B cell (primary cell): Measurements from ENCODE around the gene ABCA13. TPM values are rescaled to one million over a fixed set of nuclear protein-coding genes. Genes with fewer than 3 reads are reported as not detected.

Experiments used
- ATAC-seq: fragments of 200-7000 bp; cut with Tn5 transposase; one replicate; pipeline ENCODE4 v1.10.0; 2021; ENCODE audit warnings: low read depth, mild to moderate bottlenecking, moderate number of reproducible peaks, moderate library complexity
- CTCF ChIA-PET: fragments of 350-600 bp; sonication (Branson Sonifier 250); formaldehyde crosslinking; loops from one replicate; lab custom pipeline; 2021; ENCODE audit warnings: antibody characterized with exemption, inconsistent platforms; lab: Charles Lee
- POLR2A ChIA-PET: fragments of 350-600 bp; sonication (Branson Sonifier 250); formaldehyde crosslinking; loops from one replicate; lab custom pipeline; 2021; ENCODE audit warnings: antibody characterized with exemption; lab: Charles Lee
- DNase-seq: peaks from one replicate; pipeline ENCODE4 v3.0.0; 2013
- H2AFZ ChIP-seq: 2 replicates; pipeline ENCODE4 v1.6.1; 2012; ENCODE audit warnings: mild to moderate bottlenecking, low read depth, low read length; ENCODE audit not compliant: insufficient read depth, poor library complexity, severe bottlenecking
- H3K27ac ChIP-seq, 2 donors: 1 replicate in 1 of 2; 2 replicates in 1 of 2; pipeline ENCODE4 v1.5.1; 2012 to 2013; ENCODE audit warnings: low read length in 2 of 2, mild to moderate bottlenecking in 2 of 2, moderate library complexity in 1 of 2
- H3K27me3 ChIP-seq, 4 experiments: fragments of 200-600 bp in 1 of 4; sonication (generic) in 1 of 4; replicated peaks in 1 of 4; 1 replicate in 2 of 4; 2 replicates in 2 of 4; pipeline versions ENCODE4 v1.6.1 to v1.7.0; 2013 to 2016; ENCODE audit warnings: low read length in 3 of 4, mild to moderate bottlenecking in 2 of 4, mixed read lengths in 1 of 4, moderate library complexity in 1 of 4; ENCODE audit not compliant: insufficient read depth in 4 of 4, control insufficient read depth in 3 of 4; ENCODE audit errors: control extremely low read depth in 1 of 4
- H3K36me3 ChIP-seq, 2 experiments: replicated peaks in 1 of 2; 1 replicate in 1 of 2; 2 replicates in 1 of 2; pipeline versions ENCODE4 v1.6.1 to v1.7.1; 2013; ENCODE audit warnings: low read length in 1 of 2; ENCODE audit not compliant: insufficient read depth in 2 of 2, control insufficient read depth in 1 of 2; ENCODE audit errors: control extremely low read depth in 1 of 2, extremely low read depth in 1 of 2
- H3K4me1 ChIP-seq, 2 donors: fragments of 200-600 bp in 1 of 2; sonication (generic) in 1 of 2; 1 replicate in 1 of 2; 2 replicates in 1 of 2; pipeline versions ENCODE4 v1.5.1 to v1.6.1; 2013 to 2017; ENCODE audit warnings: low read length in 2 of 2; ENCODE audit not compliant: control insufficient read depth in 2 of 2, insufficient read depth in 2 of 2
- H3K4me2 ChIP-seq: replicated peaks from 2 replicates; pipeline ENCODE3; 2012; ENCODE audit warnings: mild to moderate bottlenecking, low read depth, low read length; ENCODE audit not compliant: poor library complexity, severe bottlenecking
- H3K4me3 ChIP-seq, 5 experiments: fragments of 200-600 bp in 1 of 5; sonication (generic) in 1 of 5; 1 replicate in 3 of 5; 2 replicates in 2 of 5; pipeline versions ENCODE4 v1.5.1 to v1.7.0; 2011 to 2016; ENCODE audit warnings: low read length in 4 of 5, mild to moderate bottlenecking in 4 of 5, low read depth in 2 of 5, control low read depth in 1 of 5, moderate library complexity in 1 of 5; ENCODE audit not compliant: insufficient read depth in 1 of 5; ENCODE audit errors: control extremely low read depth in 1 of 5, extremely low read depth in 1 of 5
- H3K79me2 ChIP-seq: fragments of 200-600 bp; sonication (generic); one replicate; pipeline ENCODE4 v1.6.0; 2016; ENCODE audit warnings: low read length; ENCODE audit not compliant: control insufficient read depth, insufficient read depth
- H3K9ac ChIP-seq: fragments of 200-600 bp; sonication (generic); 2 replicates; pipeline ENCODE4 v1.6.1; 2017; ENCODE audit warnings: mild to moderate bottlenecking, low read length, moderate library complexity
- H3K9me3 ChIP-seq, 3 donors: one replicate each; pipeline versions ENCODE4 v1.6.1 to v1.7.1; 2013; ENCODE audit warnings: low read length in 2 of 3; ENCODE audit not compliant: control insufficient read depth in 2 of 3, insufficient read depth in 1 of 3; ENCODE audit errors: control extremely low read depth in 1 of 3
- H4K20me1 ChIP-seq: 2 replicates; pipeline ENCODE4 v1.6.0; 2012; ENCODE audit warnings: mild to moderate bottlenecking, low read length; ENCODE audit not compliant: insufficient read depth, control insufficient read depth, poor library complexity, severe bottlenecking
- H3K27ac Mint-ChIP-seq: one replicate; pipeline ENCODE4 v1.8.0; 2021; ENCODE audit warnings: mixed read lengths
- H3K27me3 Mint-ChIP-seq: one replicate; pipeline ENCODE4 v1.8.0; 2021; ENCODE audit warnings: mixed read lengths
- H3K4me1 Mint-ChIP-seq: one replicate; pipeline ENCODE4 v1.8.0; 2021; ENCODE audit warnings: mixed read lengths
- H3K4me3 Mint-ChIP-seq: one replicate; pipeline ENCODE4 v1.8.0; 2021; ENCODE audit warnings: mixed read lengths
- H3K9me3 Mint-ChIP-seq: one replicate; pipeline ENCODE4 v1.8.0; 2022; ENCODE audit warnings: mixed read lengths; ENCODE audit not compliant: insufficient read depth
- EZH2 ChIP-seq: IDR thresholded peaks from 2 replicates; pipeline ENCODE4 v1.6.1; 2012; ENCODE audit warnings: borderline replicate concordance, low read depth, mild to moderate bottlenecking, moderate library complexity, low read length; ENCODE audit not compliant: insufficient read depth, poor library complexity, severe bottlenecking
- WGBS: methylation state at CpG from one replicate; pipeline ENCODE4 v1.1.5; 2013; ENCODE audit warnings: missing lambda C conversion rate; ENCODE audit not compliant: insufficient coverage; 5-methylcytosine and 5-hydroxymethylcytosine counted together
- intact Hi-C: fragments of 100-400 bp; cut with micrococcal nuclease; formaldehyde crosslinking; loops from one replicate; pipeline ENCODE4 v1.10.0; 2022
- polyA plus RNA-seq: library from polyadenylated mRNA; depleted of rRNA; stranded (reverse); fragments of >200 nt; gene quantifications from 2 replicates; pipeline ENCODE4 v1.2.3, GENCODE V29; 2012
- total RNA-seq, 2 donors: library from RNA; stranded (reverse); fragments of 120-200 nt in 1 of 2; gene quantifications; 1 replicate in 1 of 2; 2 replicates in 1 of 2; pipeline versions ENCODE4 v1.2.3 to v1.2.4, GENCODE V29; 2013 to 2022
- TF ChIP-seq, protein P1 (sequence below): fragments of 200-600 bp; IDR thresholded peaks from one replicate; pipeline ENCODE4 v1.8.0; 2022; ENCODE audit warnings: antibody characterized with exemption, mild to moderate bottlenecking

Gene ABCA13
- total and polyA plus RNA-seq, 2 donors (not counting 1 experiment from before 2014, with no cell fraction given): not detected

DNA sequence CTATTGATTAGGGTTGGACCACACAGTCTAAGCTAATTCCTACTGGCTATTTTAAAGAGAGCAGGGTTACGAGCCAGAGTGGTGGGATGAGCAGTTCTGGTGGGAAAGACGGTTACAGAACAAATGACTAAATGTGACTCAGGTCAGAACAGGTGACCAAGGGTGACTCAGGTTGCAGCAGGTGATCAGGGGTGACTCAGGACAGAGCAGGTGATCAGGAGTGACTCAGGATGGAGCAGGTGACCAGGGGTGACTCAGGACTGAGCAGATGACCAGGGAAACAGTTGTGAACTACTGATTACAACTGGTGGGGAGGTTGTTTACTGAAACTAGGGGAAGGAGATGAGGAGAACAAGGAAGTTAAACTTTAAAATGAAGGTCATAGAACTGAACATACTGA, 366.3 kb downstream of the ABCA13 start:
- Mint-ChIP-seq H3K27ac (no peak overlapping the region), H3K9me3 (peaks cover 5% of the 10 kb centered on the region), H3K4me1 (no peaks in the 10 kb centered on the region), H3K4me3 (no peak overlapping the region), H3K27me3 (no peaks in the 10 kb centered on the region)
- Histone ChIP-seq H3K27me3 (no peaks in the 10 kb centered on the region), H3K9ac (no peak overlapping the region), H3K4me2 (no peak overlapping the region), H2AFZ (no peak overlapping the region), H3K9me3 (peaks cover 2 to 14% (median 3%) of the 10 kb centered on the region in 3 donors), H4K20me1 (no peaks in the 10 kb centered on the region), H3K27ac (no peak overlapping the region), H3K4me3 (no peak overlapping the region), H3K79me2 (no peaks in the 10 kb centered on the region), H3K4me1 (no peaks in the 10 kb centered on the region), H3K36me3 (no peaks in the 10 kb centered on the region)
- DNase-seq (no peak), ATAC-seq (no peak)
- intact Hi-C loops: no loop called here
- TF ChIP-seq, protein P1, sequence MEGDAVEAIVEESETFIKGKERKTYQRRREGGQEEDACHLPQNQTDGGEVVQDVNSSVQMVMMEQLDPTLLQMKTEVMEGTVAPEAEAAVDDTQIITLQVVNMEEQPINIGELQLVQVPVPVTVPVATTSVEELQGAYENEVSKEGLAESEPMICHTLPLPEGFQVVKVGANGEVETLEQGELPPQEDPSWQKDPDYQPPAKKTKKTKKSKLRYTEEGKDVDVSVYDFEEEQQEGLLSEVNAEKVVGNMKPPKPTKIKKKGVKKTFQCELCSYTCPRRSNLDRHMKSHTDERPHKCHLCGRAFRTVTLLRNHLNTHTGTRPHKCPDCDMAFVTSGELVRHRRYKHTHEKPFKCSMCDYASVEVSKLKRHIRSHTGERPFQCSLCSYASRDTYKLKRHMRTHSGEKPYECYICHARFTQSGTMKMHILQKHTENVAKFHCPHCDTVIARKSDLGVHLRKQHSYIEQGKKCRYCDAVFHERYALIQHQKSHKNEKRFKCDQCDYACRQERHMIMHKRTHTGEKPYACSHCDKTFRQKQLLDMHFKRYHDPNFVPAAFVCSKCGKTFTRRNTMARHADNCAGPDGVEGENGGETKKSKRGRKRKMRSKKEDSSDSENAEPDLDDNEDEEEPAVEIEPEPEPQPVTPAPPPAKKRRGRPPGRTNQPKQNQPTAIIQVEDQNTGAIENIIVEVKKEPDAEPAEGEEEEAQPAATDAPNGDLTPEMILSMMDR: no peak
- no peak for TF ChIP-seq EZH2
- ChIA-PET CTCF (no interaction called here), POLR2A (no interaction called here)
- 100% methylated on average over 2 of the region's 2 CpGs for WGBS

DNA sequence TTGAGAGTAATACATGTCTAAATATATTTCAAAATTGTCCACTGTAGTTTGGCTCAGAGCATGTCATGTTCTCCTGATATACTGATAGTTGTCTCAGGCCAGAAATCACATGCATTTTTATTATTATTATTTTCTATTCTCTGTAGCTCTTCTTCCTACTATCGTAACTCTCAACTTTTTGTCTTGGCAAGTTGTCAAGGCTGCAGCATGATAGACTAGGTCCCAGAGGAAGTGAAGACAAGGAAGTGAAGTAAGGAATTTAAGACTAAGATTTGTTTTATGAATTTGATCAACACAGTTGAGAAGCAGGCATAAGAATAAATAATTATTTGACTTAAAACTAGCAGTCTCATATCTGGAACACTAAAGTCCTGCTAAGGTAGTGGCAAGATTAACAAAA, 369.5 kb downstream of the ABCA13 start:
- Mint-ChIP-seq H3K27ac (no peak overlapping the region), H3K9me3 (peaks cover 5% of the 10 kb centered on the region), H3K4me3 (no peak overlapping the region), H3K4me1 (no peaks in the 10 kb centered on the region), H3K27me3 (no peaks in the 10 kb centered on the region)
- CTCF ChIA-PET: no interaction called here
- intact Hi-C loops: loop anchor here (1.0 kb wide), 1 partner anchor 13 kb away; no protein-coding TSS in a partner anchor
- POLR2A ChIA-PET: no interaction called here
- DNase-seq: no peak
- H4K20me1 ChIP-seq: no peaks in the 10 kb centered on the region
- WGBS: no CpG with 5 or more reads among the region's 1 CpG
- H3K4me1 ChIP-seq: no peaks in the 10 kb centered on the region
- no peak for ATAC-seq
- no peak overlapping the region for H3K4me3 ChIP-seq
- TF ChIP-seq, protein P1: no peak
- TF ChIP-seq EZH2: no peak
- no peak overlapping the region for H2AFZ ChIP-seq
- H3K27ac ChIP-seq: no peak overlapping the region
- no peaks in the 10 kb centered on the region for H3K36me3 ChIP-seq
- no peaks in the 10 kb centered on the region for H3K79me2 ChIP-seq
- peaks cover 2 to 7% (median 3%) of the 10 kb centered on the region in 3 donors for H3K9me3 ChIP-seq
- H3K27me3 ChIP-seq: no peaks in the 10 kb centered on the region
- H3K9ac ChIP-seq: no peak overlapping the region
- H3K4me2 ChIP-seq: no peak overlapping the region
